Measurements from ENCODE around the gene INSL3. TPM values are rescaled to one million over a fixed set of nuclear protein-coding genes. Genes with fewer than 3 reads are reported as not detected.

INSL3 gene
- polyA plus RNA-seq, 1 donor = 1.6 TPM

GRCh38 chr19:17861542-17862402 lies 40.5 kb upstream of the INSL3 start:
- Histone ChIP-seq H3K4me1 (ENCODE audit: control insufficient read depth, insufficient read depth, low read length) (peaks cover 15% of the 10 kb centered on the region), H3K4me3 (ENCODE audit: low read length) (no peak overlapping the region), H3K9me3 (ENCODE audit: control insufficient read depth, low read depth, low read length) (no peaks in the 10 kb centered on the region), H3K36me3 (ENCODE audit: control insufficient read depth, insufficient read depth, low read length) (peaks cover 44% of the 10 kb centered on the region), H3K27me3 (ENCODE audit: control insufficient read depth, insufficient read depth, low read length) (no peaks in the 10 kb centered on the region), H3K27ac (ENCODE audit: low read length) (no peak overlapping the region)
- WGBS (ENCODE audit: insufficient coverage, low lambda C conversion rate) = 80% methylated on average over 2 of the region's 23 CpGs
- no peak for DNase-seq

GRCh38 chr19:17860993-17861360 lies 39.7 kb upstream of the INSL3 start:
- H3K27me3 ChIP-seq (ENCODE audit: control insufficient read depth, insufficient read depth, low read length) = no peaks in the 10 kb centered on the region
- peaks cover 44% of the 10 kb centered on the region for H3K36me3 ChIP-seq (ENCODE audit: control insufficient read depth, insufficient read depth, low read length)
- no peak overlapping the region for H3K27ac ChIP-seq (ENCODE audit: low read length)
- H3K4me1 ChIP-seq (ENCODE audit: control insufficient read depth, insufficient read depth, low read length) = peaks cover 12% of the 10 kb centered on the region
- no peaks in the 10 kb centered on the region for H3K9me3 ChIP-seq (ENCODE audit: control insufficient read depth, low read depth, low read length)
- peak overlapping the region; percentile 94 for H3K4me3 ChIP-seq (ENCODE audit: low read length)
- no peak for DNase-seq
- no CpG with 5 or more reads among the region's 7 CpGs for WGBS (ENCODE audit: insufficient coverage, low lambda C conversion rate)

- WGBS (ENCODE audit: insufficient coverage, low lambda C conversion rate) = no CpG with 5 or more reads among the region's 22 CpGs
- peaks cover 40% of the 10 kb centered on the region for H3K36me3 ChIP-seq (ENCODE audit: control insufficient read depth, insufficient read depth, low read length)
- H3K4me1 ChIP-seq (ENCODE audit: control insufficient read depth, insufficient read depth, low read length) = peaks cover 12% of the 10 kb centered on the region
- no peaks in the 10 kb centered on the region for H3K27me3 ChIP-seq (ENCODE audit: control insufficient read depth, insufficient read depth, low read length)
- no peak overlapping the region for H3K27ac ChIP-seq (ENCODE audit: low read length)
- DNase-seq = no peak
- no peaks in the 10 kb centered on the region for H3K9me3 ChIP-seq (ENCODE audit: control insufficient read depth, low read depth, low read length)
- peak overlapping the region; percentile 94 for H3K4me3 ChIP-seq (ENCODE audit: low read length)
Observed at GRCh38 chr19:17860331-17860992, 39.1 kb upstream of the INSL3 start.

- H3K36me3 ChIP-seq (ENCODE audit: control insufficient read depth, insufficient read depth, low read length) = peaks cover 35% of the 10 kb centered on the region
- H3K4me1 ChIP-seq (ENCODE audit: control insufficient read depth, insufficient read depth, low read length) = peaks cover 12% of the 10 kb centered on the region
- H3K9me3 ChIP-seq (ENCODE audit: control insufficient read depth, low read depth, low read length) = no peaks in the 10 kb centered on the region
- H3K4me3 ChIP-seq (ENCODE audit: low read length) = peak within 1 kb of the TSS; percentile 94
- H3K27me3 ChIP-seq (ENCODE audit: control insufficient read depth, insufficient read depth, low read length) = peaks cover 5% of the 10 kb centered on the region
- DNase-seq = peak; percentile 100
- no peak within 1 kb of the TSS for H3K27ac ChIP-seq (ENCODE audit: low read length)
- no CpG with 5 or more reads among the region's 80 CpGs for WGBS (ENCODE audit: insufficient coverage, low lambda C conversion rate)
Observed at GRCh38 chr19:17859533-17860330, 38.4 kb upstream of the INSL3 start, which contains the start of gene RPL18A. Gene RPL18A, plus strand, starts transcription at chr19:17859910. Its CDS starts 47 bp downstream, at chr19:17859957.

GRCh38 chr19:17855280-17856152 lies 34.2 kb upstream of the INSL3 start:
- Histone ChIP-seq H3K9me3 (ENCODE audit: control insufficient read depth, low read depth, low read length) (no peaks in the 10 kb centered on the region), H3K36me3 (ENCODE audit: control insufficient read depth, insufficient read depth, low read length) (no peaks in the 10 kb centered on the region), H3K4me3 (ENCODE audit: low read length) (no peak overlapping the region), H3K4me1 (ENCODE audit: control insufficient read depth, insufficient read depth, low read length) (peaks cover 4% of the 10 kb centered on the region), H3K27ac (ENCODE audit: low read length) (no peak overlapping the region), H3K27me3 (ENCODE audit: control insufficient read depth, insufficient read depth, low read length) (peaks cover 5% of the 10 kb centered on the region)
- WGBS (ENCODE audit: insufficient coverage, low lambda C conversion rate) = no CpG with 5 or more reads among the region's 29 CpGs
- peak; percentile 61 to 68 for DNase-seq

- H3K4me3 ChIP-seq (ENCODE audit: low read length) = no peak overlapping the region
- peaks cover 5% of the 10 kb centered on the region for H3K27me3 ChIP-seq (ENCODE audit: control insufficient read depth, insufficient read depth, low read length)
- no peaks in the 10 kb centered on the region for H3K9me3 ChIP-seq (ENCODE audit: control insufficient read depth, low read depth, low read length)
- WGBS (ENCODE audit: insufficient coverage, low lambda C conversion rate) = no CpG with 5 or more reads among the region's 6 CpGs
- peaks cover under 1% of the 10 kb centered on the region for H3K4me1 ChIP-seq (ENCODE audit: control insufficient read depth, insufficient read depth, low read length)
- no peaks in the 10 kb centered on the region for H3K36me3 ChIP-seq (ENCODE audit: control insufficient read depth, insufficient read depth, low read length)
- no peak overlapping the region for H3K27ac ChIP-seq (ENCODE audit: low read length)
- DNase-seq = no peak
Observed at GRCh38 chr19:17854061-17854460, 32.7 kb upstream of the INSL3 start.

- Histone ChIP-seq H3K9me3 (ENCODE audit: control insufficient read depth, low read depth, low read length) (no peaks in the 10 kb centered on the region), H3K27ac (ENCODE audit: low read length) (no peak overlapping the region), H3K27me3 (ENCODE audit: control insufficient read depth, insufficient read depth, low read length) (no peaks in the 10 kb centered on the region), H3K4me1 (ENCODE audit: control insufficient read depth, insufficient read depth, low read length) (peaks cover 14% of the 10 kb centered on the region), H3K36me3 (ENCODE audit: control insufficient read depth, insufficient read depth, low read length) (no peaks in the 10 kb centered on the region), H3K4me3 (ENCODE audit: low read length) (no peak overlapping the region)
- WGBS (ENCODE audit: insufficient coverage, low lambda C conversion rate) = 100% methylated on average over 1 of the region's 14 CpGs
- DNase-seq = no peak
Observed at GRCh38 chr19:17848595-17849292, 27.4 kb upstream of the INSL3 start.

- WGBS (ENCODE audit: insufficient coverage, low lambda C conversion rate) = no CpG with 5 or more reads among the region's 40 CpGs
Observed at GRCh38 chr19:17847538-17848366, 26.4 kb upstream of the INSL3 start, which contains the start of gene JAK3. Gene JAK3, minus strand, starts transcription at chr19:17847982. Its CDS starts 3,565 bp downstream, at chr19:17844417.

More at GRCh38 chr19:17847538-17848366, 26.4 kb upstream of the INSL3 start, which contains the start of gene JAK3:
- peak; percentile 61 to 89 for DNase-seq
- Histone ChIP-seq H3K4me3 (ENCODE audit: low read length) (peak within 1 kb of the TSS; percentile 38), H3K27ac (ENCODE audit: low read length) (peak within 1 kb of the TSS; percentile 72), H3K27me3 (ENCODE audit: control insufficient read depth, insufficient read depth, low read length) (peaks cover 2% of the 10 kb centered on the region), H3K9me3 (ENCODE audit: control insufficient read depth, low read depth, low read length) (no peaks in the 10 kb centered on the region), H3K4me1 (ENCODE audit: control insufficient read depth, insufficient read depth, low read length) (peaks cover 17% of the 10 kb centered on the region), H3K36me3 (ENCODE audit: control insufficient read depth, insufficient read depth, low read length) (no peaks in the 10 kb centered on the region)
